MM.1S (cell line): ENCODE data around the gene EIF2D.

Experiments
- DNase-seq: peaks from one replicate; pipeline ENCODE4 v3.0.0-alpha.2; 2015
- H2AFZ ChIP-seq: fragments of 300-600 bp; sonication (generic); 2 replicates; pipeline ENCODE4 v1.6.0; 2016; ENCODE audit warnings: antibody characterized with exemption, low read length
- H3F3A ChIP-seq: fragments of 300-600 bp; sonication (generic); 2 replicates; pipeline ENCODE4 v1.6.1; 2016; ENCODE audit warnings: mild to moderate bottlenecking, antibody characterized with exemption, low read length, moderate library complexity, mixed read lengths; ENCODE audit not compliant: insufficient read depth
- H3K27ac ChIP-seq: fragments of 300-600 bp; sonication (generic); 2 replicates; pipeline ENCODE4 v1.5.1; 2016; ENCODE audit warnings: mild to moderate bottlenecking, low read length
- H3K27me3 ChIP-seq: fragments of 300-600 bp; sonication (generic); replicated peaks from 2 replicates; pipeline ENCODE4 v1.6.0; 2016; ENCODE audit warnings: low read length; ENCODE audit not compliant: insufficient read depth
- H3K36me3 ChIP-seq: fragments of 300-600 bp; sonication (generic); replicated peaks from 2 replicates; pipeline ENCODE4 v1.6.1; 2016; ENCODE audit warnings: mild to moderate bottlenecking, low read length, mixed read lengths; ENCODE audit not compliant: insufficient read depth
- H3K4me1 ChIP-seq: fragments of 300-600 bp; sonication (generic); 2 replicates; pipeline ENCODE4 v1.6.1; 2016; ENCODE audit warnings: low read length, mixed read lengths
- H3K4me2 ChIP-seq: fragments of 300-600 bp; sonication (generic); 2 replicates; pipeline ENCODE4 v1.6.0; 2016; ENCODE audit warnings: low read depth, low read length
- H3K4me3 ChIP-seq: fragments of 300-600 bp; sonication (generic); 2 replicates; pipeline ENCODE4 v1.5.1; 2016; ENCODE audit warnings: low read length, mixed read lengths
- H3K79me2 ChIP-seq: fragments of 300-600 bp; sonication (generic); 2 replicates; pipeline ENCODE4 v1.6.1; 2016; ENCODE audit warnings: mixed run types, low read length, mixed read lengths
- H3K9ac ChIP-seq: fragments of 300-600 bp; sonication (generic); 2 replicates; pipeline ENCODE4 v1.6.1; 2016; ENCODE audit warnings: low read length, mixed read lengths
- H3K9me2 ChIP-seq: fragments of 300-600 bp; sonication (generic); replicated peaks from 2 replicates; pipeline ENCODE4 v1.6.1; 2016; ENCODE audit warnings: mild to moderate bottlenecking, low read length, mixed read lengths; ENCODE audit not compliant: insufficient read depth
- H3K9me3 ChIP-seq: fragments of 300-600 bp; sonication (generic); replicated peaks from 2 replicates; pipeline ENCODE4 v1.6.1; 2016; ENCODE audit warnings: mild to moderate bottlenecking, low read length, mixed read lengths; ENCODE audit not compliant: insufficient read depth
- H4K20me1 ChIP-seq: fragments of 300-600 bp; sonication (generic); 2 replicates; pipeline ENCODE4 v1.6.1; 2016; ENCODE audit warnings: mild to moderate bottlenecking, low read length, moderate library complexity, mixed read lengths; ENCODE audit not compliant: insufficient read depth
- EZH2 ChIP-seq: fragments of 300-600 bp; sonication (generic); optimal IDR thresholded peaks from 2 replicates; pipeline ENCODE3; 2017; ENCODE audit warnings: low read depth, mild to moderate bottlenecking, antibody characterized with exemption, low read length, mixed read lengths
- EZH2phosphoT487 ChIP-seq: fragments of 300-600 bp; sonication (generic); IDR thresholded peaks from 2 replicates; pipeline ENCODE4 v1.6.1; 2018; ENCODE audit warnings: antibody characterized with exemption, low read length
- TF ChIP-seq, protein P1 (sequence below): fragments of 300-600 bp; sonication (generic); IDR thresholded peaks from 2 replicates; pipeline ENCODE4 v1.5.1; 2016; ENCODE audit warnings: antibody characterized with exemption, low read length, mixed read lengths

EIF2D gene

DNA sequence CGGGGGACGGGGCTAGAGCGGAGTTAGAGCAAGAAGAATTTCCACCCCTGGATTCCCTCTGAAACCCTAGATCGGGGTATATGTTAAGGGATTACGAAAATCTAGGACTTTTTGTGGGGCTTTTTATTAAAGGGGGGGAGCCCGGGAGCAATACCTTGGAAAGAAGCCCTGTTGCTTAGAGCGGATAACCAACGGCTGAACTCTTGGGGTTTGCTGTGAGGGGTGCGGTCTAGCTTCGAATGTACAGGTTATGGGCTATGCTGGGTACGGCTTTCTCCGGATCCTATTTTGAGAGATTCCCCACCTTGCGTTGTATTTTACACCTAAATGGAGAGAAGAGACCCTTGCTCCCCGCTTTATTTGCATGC, 23.7 kb upstream of the EIF2D start:
- H3K4me3 ChIP-seq: peak overlapping the region; percentile 91
- peaks cover 11% of the 10 kb centered on the region for H3K4me1 ChIP-seq
- H3K9me3 ChIP-seq: no peaks in the 10 kb centered on the region
- H3K4me2 ChIP-seq: peak overlapping the region; percentile 67
- H3K27me3 ChIP-seq: peaks cover 5% of the 10 kb centered on the region; the same call in 1 of the 2 replicates
- no peaks in the 10 kb centered on the region for H3K9me2 ChIP-seq
- H3K79me2 ChIP-seq: no peaks in the 10 kb centered on the region
- no peak for DNase-seq
- H3K36me3 ChIP-seq: no peaks in the 10 kb centered on the region
- H3F3A ChIP-seq: peaks cover 14% of the 10 kb centered on the region; the same call in 1 of the 2 replicates
- no peak overlapping the region for H3K27ac ChIP-seq
- peak overlapping the region; percentile 93 for H2AFZ ChIP-seq
- peak overlapping the region; percentile 41; the same call in 1 of the 2 replicates for H3K9ac ChIP-seq
- TF ChIP-seq EZH2phosphoT487: no peak
- no peak for TF ChIP-seq EZH2
- TF ChIP-seq, protein P1, sequence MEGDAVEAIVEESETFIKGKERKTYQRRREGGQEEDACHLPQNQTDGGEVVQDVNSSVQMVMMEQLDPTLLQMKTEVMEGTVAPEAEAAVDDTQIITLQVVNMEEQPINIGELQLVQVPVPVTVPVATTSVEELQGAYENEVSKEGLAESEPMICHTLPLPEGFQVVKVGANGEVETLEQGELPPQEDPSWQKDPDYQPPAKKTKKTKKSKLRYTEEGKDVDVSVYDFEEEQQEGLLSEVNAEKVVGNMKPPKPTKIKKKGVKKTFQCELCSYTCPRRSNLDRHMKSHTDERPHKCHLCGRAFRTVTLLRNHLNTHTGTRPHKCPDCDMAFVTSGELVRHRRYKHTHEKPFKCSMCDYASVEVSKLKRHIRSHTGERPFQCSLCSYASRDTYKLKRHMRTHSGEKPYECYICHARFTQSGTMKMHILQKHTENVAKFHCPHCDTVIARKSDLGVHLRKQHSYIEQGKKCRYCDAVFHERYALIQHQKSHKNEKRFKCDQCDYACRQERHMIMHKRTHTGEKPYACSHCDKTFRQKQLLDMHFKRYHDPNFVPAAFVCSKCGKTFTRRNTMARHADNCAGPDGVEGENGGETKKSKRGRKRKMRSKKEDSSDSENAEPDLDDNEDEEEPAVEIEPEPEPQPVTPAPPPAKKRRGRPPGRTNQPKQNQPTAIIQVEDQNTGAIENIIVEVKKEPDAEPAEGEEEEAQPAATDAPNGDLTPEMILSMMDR: no peak
- no peaks in the 10 kb centered on the region for H4K20me1 ChIP-seq

DNA sequence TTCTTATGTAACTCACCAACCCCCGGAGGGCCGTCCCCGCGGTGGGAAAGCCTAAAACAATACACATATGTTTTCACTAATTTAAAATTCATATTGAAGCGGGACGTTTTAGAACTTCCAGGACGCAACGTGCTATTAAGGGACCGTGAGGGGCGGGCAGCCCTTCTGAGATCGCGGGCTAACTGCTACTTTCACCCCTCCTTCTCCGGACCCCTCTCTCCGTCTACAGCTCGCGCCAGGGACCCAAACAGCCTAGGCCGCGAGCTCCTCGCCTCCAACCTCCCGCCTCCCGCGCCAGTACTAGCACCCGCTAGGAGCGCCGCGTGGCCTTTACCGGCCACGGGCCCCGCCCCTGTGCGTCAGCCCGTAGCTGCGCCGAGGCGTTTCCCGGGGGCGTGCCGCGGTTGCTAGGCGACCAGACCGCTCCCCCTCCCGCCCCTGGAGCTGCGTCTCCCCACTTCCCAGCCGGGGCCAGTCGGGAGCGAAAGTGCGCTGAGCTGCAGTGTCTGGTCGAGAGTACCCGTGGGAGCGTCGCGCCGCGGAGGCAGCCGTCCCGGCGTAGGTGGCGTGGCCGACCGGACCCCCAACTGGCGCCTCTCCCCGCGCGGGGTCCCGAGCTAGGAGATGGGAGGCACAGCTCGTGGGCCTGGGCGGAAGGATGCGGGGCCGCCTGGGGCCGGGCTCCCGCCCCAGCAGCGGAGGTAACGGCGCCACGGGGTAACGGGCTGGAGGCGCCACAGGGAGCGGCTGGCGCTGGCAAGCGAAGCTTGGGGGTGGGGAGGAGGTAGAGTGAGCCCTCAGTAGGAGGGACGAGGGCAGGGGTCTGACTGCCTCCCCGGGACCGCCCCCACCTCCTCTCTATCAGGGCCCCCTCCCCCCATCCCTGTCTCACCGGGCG, 23.1 kb upstream of the EIF2D start, which contains the start of gene DYRK3:
TSS of gene DYRK3 (plus strand) at position 457 of the 898 bp plus-strand sequence. CDS start at position 625, 168 bp downstream.
- Histone ChIP-seq H3K4me2 (peak within 1 kb of the TSS; percentile 67), H3K9me2 (no peaks in the 10 kb centered on the region), H3K27ac (peak within 1 kb of the TSS; percentile 2; the same call in 1 of the 2 replicates), H2AFZ (peak within 1 kb of the TSS; percentile 93), H3K79me2 (no peaks in the 10 kb centered on the region), H4K20me1 (no peaks in the 10 kb centered on the region), H3F3A (peaks cover 14% of the 10 kb centered on the region; the same call in 1 of the 2 replicates), H3K36me3 (no peaks in the 10 kb centered on the region), H3K9ac (peak within 1 kb of the TSS; percentile 41), H3K27me3 (peaks cover 5% of the 10 kb centered on the region; the same call in 1 of the 2 replicates), H3K4me3 (peak within 1 kb of the TSS; percentile 91), H3K4me1 (peaks cover 14% of the 10 kb centered on the region), H3K9me3 (no peaks in the 10 kb centered on the region)
- no peak for TF ChIP-seq EZH2
- TF ChIP-seq EZH2phosphoT487: no peak
- TF ChIP-seq, protein P1: no peak
- peak; percentile 98 for DNase-seq

DNA sequence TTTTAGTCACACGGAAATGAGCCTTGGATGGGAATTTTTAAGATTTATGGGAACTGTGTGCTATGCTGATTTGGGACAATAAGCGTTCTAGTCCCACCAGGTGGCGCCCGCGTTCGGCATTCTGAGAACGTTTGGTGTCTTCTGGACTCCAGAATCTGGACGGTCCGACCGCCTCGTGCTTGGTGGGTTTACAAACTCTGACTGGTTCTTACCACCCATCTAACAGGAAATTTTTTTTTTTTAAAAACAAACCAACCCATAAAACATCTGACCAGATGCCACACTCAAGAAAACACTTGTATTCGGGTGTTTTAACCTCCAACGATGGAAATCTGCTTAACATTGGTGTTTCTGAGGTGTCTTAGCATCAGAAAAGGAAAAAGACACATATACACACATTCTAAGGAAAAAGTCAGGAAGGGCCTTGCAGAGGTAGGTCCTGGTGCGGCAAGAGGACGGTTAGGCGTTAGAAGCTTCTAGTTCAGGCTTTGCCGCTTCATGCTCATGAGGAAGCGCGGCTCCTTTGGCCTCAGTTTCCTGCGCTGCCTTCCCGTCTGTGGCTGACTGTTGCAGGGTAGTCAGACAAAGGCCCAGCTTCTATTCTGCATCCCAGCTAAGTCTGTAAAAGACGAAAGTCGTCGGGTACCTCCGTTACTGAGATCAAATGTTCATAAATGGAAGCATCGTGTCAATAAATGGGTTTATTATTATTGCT, 22.3 kb upstream of the EIF2D start:
- peak overlapping the region; percentile 2; the same call in 1 of the 2 replicates for H3K27ac ChIP-seq
- H3K4me2 ChIP-seq: peak overlapping the region; percentile 67
- peaks cover 5% of the 10 kb centered on the region; the same call in 1 of the 2 replicates for H3K27me3 ChIP-seq
- no peaks in the 10 kb centered on the region for H3K9me2 ChIP-seq
- TF ChIP-seq, protein P1: peak; percentile 94
- no peak for TF ChIP-seq EZH2phosphoT487
- TF ChIP-seq EZH2: no peak
- no peaks in the 10 kb centered on the region for H3K9me3 ChIP-seq
- H3K36me3 ChIP-seq: no peaks in the 10 kb centered on the region
- H2AFZ ChIP-seq: peak overlapping the region; percentile 93
- no peaks in the 10 kb centered on the region for H4K20me1 ChIP-seq
- no peaks in the 10 kb centered on the region for H3K79me2 ChIP-seq
- peak; percentile 91 for DNase-seq
- peaks cover 14% of the 10 kb centered on the region; the same call in 1 of the 2 replicates for H3F3A ChIP-seq
- H3K4me1 ChIP-seq: peaks cover 14% of the 10 kb centered on the region
- peak overlapping the region; percentile 91 for H3K4me3 ChIP-seq
- H3K9ac ChIP-seq: peak overlapping the region; percentile 41; the same call in 1 of the 2 replicates
